Measurements from ENCODE around the gene POLD2. TPM values are rescaled to one million over a fixed set of nuclear protein-coding genes. Genes with fewer than 3 reads are reported as not detected.

POLD2 gene
- total RNA-seq, 1 experiment from 2014 or later, result 131 TPM

GRCh38 chr7:44072364-44073231 lies 50.8 kb downstream of the POLD2 start:
- H3K9ac ChIP-seq (ENCODE audit: extremely low read depth, insufficient read length, low read length), result no peak overlapping the region
- no peak overlapping the region for H3T11ph ChIP-seq (ENCODE audit: low read length)
- peaks cover 6 to 37% (median 34%) of the 10 kb centered on the region in 3 experiments for H3K36me3 Mint-ChIP-seq (ENCODE audit: insufficient read depth in 1 of 3, low read depth in 3 of 3)

More at GRCh38 chr7:44072364-44073231, 50.8 kb downstream of the POLD2 start:
- no peaks in the 10 kb centered on the region for H3K27me3 ChIP-seq (ENCODE audit: insufficient read depth, low read length)
- H3K4me1 ChIP-seq (ENCODE audit: insufficient read depth, low read length), result no peaks in the 10 kb centered on the region
- no peak overlapping the region for H2BK12ac ChIP-seq (ENCODE audit: insufficient read length, low read depth, low read length)
- no peak overlapping the region for H2AFZ ChIP-seq (ENCODE audit: low read length)
- H2BK5ac ChIP-seq (ENCODE audit: insufficient read length, low read length), result no peak overlapping the region
- H3K79me1 ChIP-seq (ENCODE audit: insufficient read depth, low read depth, low read length, poor library complexity, severe bottlenecking), result no peaks in the 10 kb centered on the region
- H2BK20ac ChIP-seq (ENCODE audit: low read depth, low read length, poor library complexity, severe bottlenecking), result no peak overlapping the region
- H4K8ac ChIP-seq (replicated peaks; ENCODE audit: insufficient read length, low read depth, low read length), result no peak overlapping the region
- no peaks in the 10 kb centered on the region for H4K20me1 ChIP-seq (ENCODE audit: control insufficient read depth, insufficient read depth, insufficient read length)
- DNase-seq, result peak; percentile 80
- no peak overlapping the region for H3K18ac ChIP-seq (ENCODE audit: insufficient read length, low read depth, low read length)
- Mint-ChIP-seq H3K27me3 (ENCODE audit: low read depth) (peaks cover 22% of the 10 kb centered on the region), H3K4me1 (no peaks in the 10 kb centered on the region), H3K9me3 (no peaks in the 10 kb centered on the region; a peak in 1 of 5 replicates), H3K27ac (peak overlapping the region in 1 of 3 experiments; percentile 31; a peak in 1 of 7 replicates), H3K4me3 (peak overlapping the region in 1 of 2 experiments; percentile 22; a peak in 1 of 5 replicates)
- H4K5ac ChIP-seq (ENCODE audit: insufficient read length, low read depth, low read length), result no peak overlapping the region
- no peak overlapping the region for H3K27ac ChIP-seq (ENCODE audit: insufficient read length, low read depth, low read length)
- no peak overlapping the region for H3K23ac ChIP-seq (ENCODE audit: insufficient read length, low read depth, low read length)
- no peak overlapping the region for H2BK120ac ChIP-seq (ENCODE audit: low read depth, low read length, poor library complexity, severe bottlenecking)
- no peak overlapping the region for H3K14ac ChIP-seq (ENCODE audit: insufficient read depth, low read length)
- no peak overlapping the region for H3K4ac ChIP-seq (ENCODE audit: low read depth, low read length)
- H3K4me2 ChIP-seq (ENCODE audit: insufficient read depth, insufficient read length, low read length), result no peak overlapping the region
- no peaks in the 10 kb centered on the region for H3K23me2 ChIP-seq (ENCODE audit: insufficient read length, low read depth, low read length, poor library complexity, severe bottlenecking)
- WGBS (ENCODE audit: extremely low coverage, insufficient read length, low lambda C conversion rate), result no CpG with 5 or more reads among the region's 12 CpGs
- H4K91ac ChIP-seq (ENCODE audit: insufficient read length, low read depth, low read length), result no peak overlapping the region
- no peaks in the 10 kb centered on the region for H3K79me2 ChIP-seq (ENCODE audit: insufficient read depth, low read length)
- H3K9me3 ChIP-seq (ENCODE audit: control insufficient read depth, low read depth, low read length), result no peaks in the 10 kb centered on the region
- H3K56ac ChIP-seq (ENCODE audit: insufficient read length, low read depth, low read length), result no peak overlapping the region
- H2BK15ac ChIP-seq (ENCODE audit: low read depth, low read length), result no peak overlapping the region
- peak; percentile 78 for TF ChIP-seq CTCF (conservative IDR thresholded peaks at IDR 0.05)
- no peak overlapping the region for H2AK5ac ChIP-seq (ENCODE audit: insufficient read length, low read length)
